Muscle of leg (tissue), 11 donors: Measurements from ENCODE around the gene COTL1. TPM values are rescaled to one million over a fixed set of nuclear protein-coding genes. Genes with fewer than 3 reads are reported as not detected.

Experiments used
- DNase-seq: peaks from one replicate; pipeline ENCODE4 v3.0.0; 2013
- H3K27ac ChIP-seq: one replicate; pipeline ENCODE4 v1.5.1; 2013; ENCODE audit warnings: mild to moderate bottlenecking, low read length, control low read depth
- H3K27me3 ChIP-seq: one replicate; pipeline ENCODE4 v1.6.1; 2013; ENCODE audit warnings: low read length; ENCODE audit not compliant: control insufficient read depth, insufficient read depth
- H3K36me3 ChIP-seq: one replicate; pipeline ENCODE4 v1.6.1; 2013; ENCODE audit warnings: low read length; ENCODE audit not compliant: control insufficient read depth, insufficient read depth
- H3K4me1 ChIP-seq: one replicate; pipeline ENCODE4 v1.6.1; 2013; ENCODE audit warnings: low read length; ENCODE audit not compliant: control insufficient read depth, insufficient read depth
- H3K4me3 ChIP-seq: one replicate; pipeline ENCODE4 v1.5.1; 2013; ENCODE audit warnings: low read length, control low read depth
- H3K9me3 ChIP-seq: replicated peaks from 2 replicates; pipeline ENCODE4 v1.6.1; 2013; ENCODE audit warnings: low read depth, low read length; ENCODE audit not compliant: control insufficient read depth
- WGBS: methylation state at CpG from one replicate; pipeline ENCODE4 v1.1.5; 2013; ENCODE audit warnings: missing lambda C conversion rate; ENCODE audit not compliant: insufficient coverage; 5-methylcytosine and 5-hydroxymethylcytosine counted together
- polyA plus RNA-seq, 8 donors: library from polyadenylated mRNA; unstranded; fragments of 120-200 nt; gene quantifications; one replicate each; pipeline versions ENCODE4 v1.2.1 to v1.2.3, GENCODE V29; 2013; ENCODE audit warnings: inconsistent platforms in 1 of 8, low replicate concordance in 1 of 8; ENCODE audit not compliant: insufficient read length in 8 of 8, insufficient read depth in 1 of 8
- total RNA-seq: library from RNA; stranded (reverse); fragments of 120-200 nt; gene quantifications from one replicate; pipeline ENCODE4 v1.2.4, GENCODE V29; 2013

COTL1 gene
- total and polyA plus RNA-seq, 9 donors = 17.8 to 50.5 (median 32.9) TPM

DNA sequence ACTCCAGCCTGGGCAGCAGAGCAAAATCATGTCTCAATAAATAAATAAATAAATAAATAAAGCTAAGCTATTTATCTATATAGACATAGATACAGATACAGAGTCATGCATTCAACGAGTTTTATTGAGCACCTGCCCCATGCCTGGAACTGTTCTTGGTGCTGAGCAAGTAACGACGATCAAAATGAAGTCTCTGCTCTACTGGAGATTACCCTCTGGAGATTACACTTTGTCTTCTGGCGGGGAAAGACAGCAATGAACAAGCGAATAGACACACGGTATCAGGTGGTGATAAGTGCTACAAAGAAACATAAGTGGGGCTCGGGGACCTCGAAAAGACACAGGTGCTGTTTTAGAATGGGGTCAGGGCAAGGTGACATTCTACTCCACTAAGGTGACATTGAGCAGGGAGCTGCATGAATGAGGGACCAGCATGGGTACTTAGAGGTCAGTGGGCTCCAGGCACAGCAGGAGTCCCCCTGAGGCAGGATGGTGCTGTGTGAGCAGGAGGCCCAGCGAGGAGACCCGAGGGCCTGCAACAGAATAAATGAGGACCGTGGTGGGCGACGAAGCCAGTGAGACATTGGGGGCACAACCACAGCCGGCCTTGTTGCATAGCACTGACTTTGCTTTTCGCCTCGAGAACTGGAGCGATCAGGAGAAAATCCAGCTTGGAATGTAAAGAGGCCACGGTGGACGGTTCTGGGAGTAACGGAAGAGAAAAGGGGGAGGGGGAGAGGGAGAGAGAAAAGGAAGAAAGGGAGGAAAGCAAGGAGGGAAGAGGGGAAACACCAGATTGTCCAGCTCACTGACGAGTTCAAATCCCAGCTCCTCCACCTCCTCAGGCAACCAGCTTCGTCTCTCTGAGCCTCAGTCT is 71.0 kb downstream of the COTL1 start:
- no peaks in the 10 kb centered on the region for H3K36me3 ChIP-seq
- peaks cover 24% of the 10 kb centered on the region for H3K27me3 ChIP-seq
- H3K4me1 ChIP-seq = peaks cover 23% of the 10 kb centered on the region
- H3K4me3 ChIP-seq = no peak overlapping the region
- no peak overlapping the region for H3K27ac ChIP-seq
- H3K9me3 ChIP-seq = no peaks in the 10 kb centered on the region
- 66% methylated on average over 15 of the region's 22 CpGs for WGBS
- DNase-seq = no peak

DNA sequence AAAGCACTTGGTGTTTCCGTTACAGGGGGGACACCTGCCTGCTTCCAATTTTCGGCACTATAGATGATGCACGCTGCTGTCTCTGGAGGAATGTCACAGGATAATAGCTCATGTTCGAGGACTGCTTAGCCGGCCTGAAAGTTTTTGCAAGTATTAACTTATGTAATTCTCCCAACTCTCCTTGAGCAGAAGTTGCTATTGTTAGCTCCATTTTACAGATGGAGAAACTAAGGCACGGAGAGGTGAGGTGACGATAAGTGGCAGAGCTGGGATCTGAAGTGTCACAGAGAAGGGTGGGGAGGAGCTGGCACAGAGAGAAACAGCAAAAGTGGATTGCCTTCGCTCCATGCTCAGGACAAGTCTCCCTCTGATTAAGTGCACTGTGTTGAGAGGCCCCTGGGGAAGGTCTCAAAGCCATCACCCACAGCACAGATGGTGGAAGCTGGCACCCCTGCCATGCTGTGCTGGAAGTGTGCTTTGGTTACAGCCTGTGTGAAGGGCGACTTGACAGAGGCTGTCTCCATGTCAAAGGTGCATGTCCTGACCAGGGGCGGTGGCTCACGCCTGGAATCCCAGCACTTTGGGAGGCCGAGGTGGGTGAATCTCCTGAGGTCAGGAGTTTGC is 72.7 kb downstream of the COTL1 start:
- Histone ChIP-seq H3K27ac (no peak overlapping the region), H3K9me3 (no peaks in the 10 kb centered on the region), H3K4me1 (peaks cover 23% of the 10 kb centered on the region), H3K4me3 (no peak overlapping the region), H3K27me3 (peaks cover 24% of the 10 kb centered on the region), H3K36me3 (no peaks in the 10 kb centered on the region)
- DNase-seq = no peak
- 67% methylated on average over 7 of the region's 12 CpGs for WGBS

DNA sequence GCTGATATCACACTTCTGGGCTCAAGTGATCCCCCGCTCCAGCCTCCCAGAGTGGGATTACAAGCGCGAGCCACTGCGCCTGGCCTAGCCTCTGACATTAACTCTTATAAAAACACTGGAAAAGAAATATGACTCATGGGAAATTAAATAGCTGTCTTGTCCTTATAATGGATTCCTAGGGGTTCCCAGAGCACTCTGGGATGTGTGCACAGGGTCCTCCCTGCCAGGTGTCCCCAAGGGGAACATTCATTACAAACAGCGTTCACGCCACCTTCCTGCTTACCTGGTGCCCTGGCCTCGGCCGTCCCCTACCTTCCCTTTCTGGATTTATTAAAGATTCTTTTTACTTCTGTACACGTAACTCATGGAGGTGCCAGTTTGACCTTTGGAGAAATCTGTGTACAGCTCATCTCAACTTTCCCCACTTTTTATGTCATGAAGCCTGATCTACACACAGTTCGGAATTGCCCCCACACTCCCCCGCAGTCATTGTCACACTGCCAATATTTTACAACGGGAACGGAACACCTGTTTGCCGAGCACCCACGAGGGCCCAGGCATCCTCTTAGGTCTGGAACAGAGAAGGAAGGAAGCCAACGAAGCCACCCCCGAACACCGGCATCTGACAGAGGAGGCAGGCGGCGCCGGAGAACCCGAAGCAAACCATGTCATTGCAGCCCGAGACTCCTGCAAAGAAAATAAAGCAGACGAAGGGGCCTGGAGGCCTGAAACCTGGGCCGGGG is 73.7 kb downstream of the COTL1 start:
- DNase-seq = no peak
- H3K4me3 ChIP-seq = no peak overlapping the region
- no peak overlapping the region for H3K27ac ChIP-seq
- peaks cover 21% of the 10 kb centered on the region for H3K27me3 ChIP-seq
- no peaks in the 10 kb centered on the region for H3K9me3 ChIP-seq
- no peaks in the 10 kb centered on the region for H3K36me3 ChIP-seq
- H3K4me1 ChIP-seq = peaks cover 23% of the 10 kb centered on the region
- WGBS = 34% methylated on average over 15 of the region's 25 CpGs

- Histone ChIP-seq H3K4me3 (no peak overlapping the region), H3K27ac (no peak overlapping the region), H3K4me1 (peaks cover 23% of the 10 kb centered on the region), H3K36me3 (no peaks in the 10 kb centered on the region), H3K27me3 (peaks cover 19% of the 10 kb centered on the region), H3K9me3 (no peaks in the 10 kb centered on the region)
- DNase-seq = no peak
- WGBS = no CpG with 5 or more reads among the region's 2 CpGs
Observed at GRCh38 chr16:84543253-84543652, 74.6 kb downstream of the COTL1 start.

DNA sequence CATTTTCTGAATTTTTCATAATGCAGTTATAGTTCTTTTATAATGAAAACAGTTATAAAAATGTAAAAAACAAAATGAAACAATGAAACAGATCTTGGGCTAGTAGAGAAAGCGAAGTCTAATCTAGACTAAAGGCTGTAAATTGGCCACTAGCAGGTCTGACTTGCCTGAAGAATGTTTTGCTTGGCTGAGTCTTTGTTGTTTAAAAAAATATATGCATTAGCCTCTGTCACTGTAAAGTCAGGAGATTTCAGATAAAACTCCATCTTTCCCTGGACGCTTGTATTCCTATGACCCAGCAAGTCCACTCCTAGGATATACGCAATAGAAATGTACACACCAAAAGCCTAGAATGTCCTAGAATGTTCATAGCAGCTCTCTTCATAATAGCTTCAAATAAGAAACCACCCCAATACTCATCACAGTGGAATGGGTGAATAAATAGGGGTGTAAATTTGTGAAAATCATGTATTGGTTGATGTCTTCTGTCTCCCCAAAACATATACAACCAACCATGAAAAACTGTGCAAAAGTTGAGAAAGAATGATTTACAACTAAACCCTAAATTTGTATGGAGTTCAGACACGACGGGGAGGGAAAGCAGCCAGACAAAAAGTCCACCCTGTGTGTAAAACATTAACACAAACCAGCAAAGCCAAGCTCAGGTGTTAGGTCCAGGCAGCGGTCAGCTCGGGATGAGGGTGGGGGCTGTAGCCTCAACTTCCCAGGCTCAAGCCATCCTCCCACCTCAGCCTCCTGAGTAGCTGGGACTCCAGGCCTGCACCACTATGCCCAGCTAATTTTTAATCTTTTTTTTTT is 75.7 kb downstream of the COTL1 start:
- Histone ChIP-seq H3K36me3 (no peaks in the 10 kb centered on the region), H3K9me3 (no peaks in the 10 kb centered on the region), H3K4me1 (peaks cover 22% of the 10 kb centered on the region), H3K27ac (no peak overlapping the region), H3K4me3 (no peak overlapping the region), H3K27me3 (peaks cover 14% of the 10 kb centered on the region)
- no peak for DNase-seq
- 82% methylated on average over 2 of the region's 7 CpGs for WGBS

DNA sequence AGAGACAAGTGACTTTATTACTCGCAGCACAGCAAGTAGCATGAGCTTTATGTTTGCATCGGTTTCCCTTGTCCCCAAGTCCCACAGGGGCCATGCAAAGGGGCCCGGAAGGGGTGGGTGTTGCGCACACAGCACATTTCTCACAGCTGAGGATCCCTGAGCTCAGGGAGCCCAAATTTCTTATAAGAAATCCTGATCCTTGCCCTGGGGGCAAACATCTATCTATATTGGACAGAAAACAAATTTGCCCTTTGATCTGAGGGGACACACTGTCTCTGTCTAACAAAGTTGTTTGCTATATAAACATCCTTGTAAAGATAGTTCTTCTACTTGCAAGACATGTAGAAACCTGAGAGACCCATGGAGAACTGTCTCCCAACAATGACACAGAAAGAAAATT is 77.7 kb downstream of the COTL1 start:
- H3K36me3 ChIP-seq = no peaks in the 10 kb centered on the region
- no peaks in the 10 kb centered on the region for H3K9me3 ChIP-seq
- peaks cover 7% of the 10 kb centered on the region for H3K27me3 ChIP-seq
- no peak overlapping the region for H3K27ac ChIP-seq
- no peak for DNase-seq
- H3K4me1 ChIP-seq = peaks cover 22% of the 10 kb centered on the region
- WGBS = 100% methylated on average over 1 of the region's 4 CpGs
- H3K4me3 ChIP-seq = no peak overlapping the region

DNA sequence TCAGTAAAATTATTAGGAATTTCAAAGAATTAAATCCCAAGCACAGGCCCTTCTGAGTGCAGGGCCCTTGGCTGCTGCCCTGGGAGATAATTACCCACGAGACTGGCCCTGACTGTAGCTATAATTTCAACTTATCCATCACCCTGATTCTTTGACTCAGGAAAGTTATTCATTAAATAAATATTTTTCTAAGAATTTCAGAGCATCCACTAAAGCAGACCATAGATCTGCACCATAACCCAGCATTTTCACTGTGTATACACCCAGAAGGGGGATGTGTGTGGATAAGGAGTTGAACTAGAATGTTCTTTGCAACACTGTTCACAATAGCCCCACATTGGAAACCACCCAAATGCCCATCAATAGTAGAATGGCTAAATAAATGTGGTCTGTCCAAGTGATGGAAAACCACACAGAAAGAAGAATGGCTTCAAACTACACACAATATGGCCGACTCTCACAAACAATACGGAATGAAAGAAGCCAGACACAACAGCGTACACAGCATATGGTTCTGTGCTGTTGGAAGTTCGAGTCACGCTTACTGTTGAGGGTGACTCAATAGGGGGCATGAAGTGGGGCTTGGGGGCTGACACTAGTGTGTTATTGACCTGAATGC is 79.5 kb downstream of the COTL1 start:
- H3K36me3 ChIP-seq = no peaks in the 10 kb centered on the region
- no peak overlapping the region for H3K4me3 ChIP-seq
- no peaks in the 10 kb centered on the region for H3K27me3 ChIP-seq
- WGBS = 100% methylated on average over 3 of the region's 6 CpGs
- H3K27ac ChIP-seq = no peak overlapping the region
- H3K4me1 ChIP-seq = peaks cover 7% of the 10 kb centered on the region
- no peak for DNase-seq
- H3K9me3 ChIP-seq = no peaks in the 10 kb centered on the region

- H3K36me3 ChIP-seq = no peaks in the 10 kb centered on the region
- H3K4me1 ChIP-seq = peaks cover 14% of the 10 kb centered on the region
- no peaks in the 10 kb centered on the region for H3K27me3 ChIP-seq
- DNase-seq = no peak
- no peak overlapping the region for H3K4me3 ChIP-seq
- peak overlapping the region; percentile 1 for H3K27ac ChIP-seq
- 80% methylated on average over 1 of the region's 11 CpGs for WGBS
- no peaks in the 10 kb centered on the region for H3K9me3 ChIP-seq
Observed at GRCh38 chr16:84537491-84538151, 80.3 kb downstream of the COTL1 start.

- WGBS = 70% methylated on average over 8 of the region's 9 CpGs
- no peaks in the 10 kb centered on the region for H3K36me3 ChIP-seq
- no peak for DNase-seq
- H3K27me3 ChIP-seq = no peaks in the 10 kb centered on the region
- H3K4me1 ChIP-seq = peaks cover 26% of the 10 kb centered on the region
- H3K27ac ChIP-seq = no peak overlapping the region
- no peaks in the 10 kb centered on the region for H3K9me3 ChIP-seq
- no peak overlapping the region for H3K4me3 ChIP-seq
Observed at GRCh38 chr16:84535851-84536250, 82.0 kb downstream of the COTL1 start.
